Stomach (tissue), 9 donors: ENCODE measurements around the gene TNFRSF6B. TPM values are rescaled to one million over a fixed set of nuclear protein-coding genes. Genes with fewer than 3 reads are reported as not detected.

Experiments used
- DNase-seq, 2 donors: peaks; one replicate each; pipeline versions ENCODE4 v3.0.0 to v3.0.0-alpha.2; 2013 to 2019
- H3K27ac ChIP-seq, 5 donors: fragments of 200-600 bp in 4 of 5; sonication (generic) in 4 of 5; one replicate each; pipeline ENCODE4 v1.5.1; 2013 to 2019; ENCODE audit warnings: mild to moderate bottlenecking in 1 of 5, moderate library complexity in 1 of 5
- H3K27me3 ChIP-seq, 3 donors: fragments of 200-600 bp; sonication (generic); one replicate each; pipeline ENCODE4 v1.5.1; 2017 to 2019; ENCODE audit warnings: mixed run types in 1 of 3
- H3K36me3 ChIP-seq, 4 donors: fragments of 200-600 bp; sonication (generic); 1 replicate in 3 of 4; 2 replicates in 1 of 4; pipeline ENCODE4 v1.5.1; 2016 to 2019
- H3K4me1 ChIP-seq, 4 donors: fragments of 200-600 bp; sonication (generic); one replicate each; pipeline ENCODE4 v1.5.1; 2016 to 2019
- H3K4me3 ChIP-seq, 4 donors: fragments of 200-600 bp; sonication (generic) in 3 of 4; one replicate each; pipeline ENCODE4 v1.5.1; 2016 to 2019; ENCODE audit warnings: mild to moderate bottlenecking in 1 of 4
- H3K9me3 ChIP-seq, 4 donors: fragments of 200-600 bp; sonication (generic); one replicate each; pipeline ENCODE4 v1.5.1; 2016 to 2019
- CTCF ChIP-seq, 7 experiments: fragments of 450-650 bp in 4 of 7; fragments of 200-600 bp in 3 of 7; sonication (generic) in 3 of 7; IDR thresholded peaks; one replicate each; pipeline ENCODE4 v1.5.1; 2016 to 2019; ENCODE audit warnings: antibody characterized with exemption in 7 of 7, control low read depth in 2 of 7, mild to moderate bottlenecking in 1 of 7
- EP300 ChIP-seq: sonication (generic); formaldehyde crosslinking; IDR thresholded peaks from one replicate; pipeline ENCODE4 v1.6.1; 2017; ENCODE audit warnings: antibody characterized with exemption
- POLR2A ChIP-seq, 4 donors: fragments of 450-650 bp; IDR thresholded peaks; one replicate each; pipeline ENCODE4 v1.6.1; 2016; ENCODE audit warnings: antibody characterized with exemption in 4 of 4, control low read depth in 2 of 4, mild to moderate bottlenecking in 1 of 4, moderate library complexity in 1 of 4
- POLR2AphosphoS5 ChIP-seq, 3 donors: sonication (generic); formaldehyde crosslinking; IDR thresholded peaks; one replicate each; pipeline ENCODE4 v1.6.1; 2016; ENCODE audit warnings: antibody characterized with exemption in 3 of 3
- WGBS, 5 donors: extraction: QIAGEN DNeasy Blood & Tissue Kit in 3 of 5; methylation state at CpG; one replicate each; pipeline versions ENCODE4 v1.1.5 to v1.1.7; 2013 to 2018; 5-methylcytosine and 5-hydroxymethylcytosine counted together
- intact Hi-C: fragments of 100-400 bp; cut with DNase I; formaldehyde crosslinking; loops from one replicate; pipeline ENCODE4 v1.15.1; 2023; ENCODE audit warnings: low total_unique reads
- polyA plus RNA-seq, 3 donors: library from polyadenylated mRNA; stranded (reverse); fragments of 200-250 nt; gene quantifications; one replicate each; pipeline ENCODE4 v1.2.3, GENCODE V29; 2013
- total RNA-seq, 5 donors: library from RNA; depleted of rRNA; stranded (reverse); fragments of >200 nt; gene quantifications; one replicate each; pipeline versions ENCODE4 v1.1.0 to v1.2.3, GENCODE V29; 2014 to 2016
- donor health status: healthy with polysubstance abuse.
- donor health status: Bipolar disorder and iron deficiency.
- donor health status: healthy.

TNFRSF6B gene
- total and polyA plus RNA-seq, 8 donors, result 1.1 to 26.2 (median 8.5) TPM; not detected in 1

DNA sequence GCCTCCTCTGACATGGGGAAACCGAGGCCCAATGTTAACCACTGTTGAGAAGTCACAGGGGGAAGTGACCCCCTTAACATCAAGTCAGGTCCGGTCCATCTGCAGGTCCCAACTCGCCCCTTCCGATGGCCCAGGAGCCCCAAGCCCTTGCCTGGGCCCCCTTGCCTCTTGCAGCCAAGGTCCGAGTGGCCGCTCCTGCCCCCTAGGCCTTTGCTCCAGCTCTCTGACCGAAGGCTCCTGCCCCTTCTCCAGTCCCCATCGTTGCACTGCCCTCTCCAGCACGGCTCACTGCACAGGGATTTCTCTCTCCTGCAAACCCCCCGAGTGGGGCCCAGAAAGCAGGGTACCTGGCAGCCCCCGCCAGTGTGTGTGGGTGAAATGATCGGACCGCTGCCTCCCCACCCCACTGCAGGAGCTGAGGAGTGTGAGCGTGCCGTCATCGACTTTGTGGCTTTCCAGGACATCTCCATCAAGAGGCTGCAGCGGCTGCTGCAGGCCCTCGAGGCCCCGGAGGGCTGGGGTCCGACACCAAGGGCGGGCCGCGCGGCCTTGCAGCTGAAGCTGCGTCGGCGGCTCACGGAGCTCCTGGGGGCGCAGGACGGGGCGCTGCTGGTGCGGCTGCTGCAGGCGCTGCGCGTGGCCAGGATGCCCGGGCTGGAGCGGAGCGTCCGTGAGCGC lies 1.6 kb downstream of the TNFRSF6B start:
- H3K4me1 ChIP-seq, result peaks cover 30 to 47% (median 44%) of the 10 kb centered on the region in 4 donors
- intact Hi-C loops, result no loop called here
- H3K27ac ChIP-seq, result peak overlapping the region in 3 of 5 donors; percentile 57 to 83 (median 78)
- no peak for DNase-seq
- 70 to 87% (median 83%) methylated on average over 22 to 40 of the region's 40 CpGs for WGBS, 5 donors
- H3K4me3 ChIP-seq, result peak overlapping the region in 2 of 4 donors; percentile 31 to 42
- no peaks in the 10 kb centered on the region for H3K27me3 ChIP-seq
- no peak for TF ChIP-seq CTCF (IDR thresholded peaks at IDR 0.05)
- TF ChIP-seq EP300, result no peak
- TF ChIP-seq POLR2A (IDR thresholded peaks at IDR 0.05), result no peak
- TF ChIP-seq POLR2AphosphoS5 (IDR thresholded peaks at IDR 0.05), result no peak
- no peaks in the 10 kb centered on the region for H3K9me3 ChIP-seq
- H3K36me3 ChIP-seq, result peaks cover 16 to 39% (median 36%) of the 10 kb centered on the region in 4 donors

DNA sequence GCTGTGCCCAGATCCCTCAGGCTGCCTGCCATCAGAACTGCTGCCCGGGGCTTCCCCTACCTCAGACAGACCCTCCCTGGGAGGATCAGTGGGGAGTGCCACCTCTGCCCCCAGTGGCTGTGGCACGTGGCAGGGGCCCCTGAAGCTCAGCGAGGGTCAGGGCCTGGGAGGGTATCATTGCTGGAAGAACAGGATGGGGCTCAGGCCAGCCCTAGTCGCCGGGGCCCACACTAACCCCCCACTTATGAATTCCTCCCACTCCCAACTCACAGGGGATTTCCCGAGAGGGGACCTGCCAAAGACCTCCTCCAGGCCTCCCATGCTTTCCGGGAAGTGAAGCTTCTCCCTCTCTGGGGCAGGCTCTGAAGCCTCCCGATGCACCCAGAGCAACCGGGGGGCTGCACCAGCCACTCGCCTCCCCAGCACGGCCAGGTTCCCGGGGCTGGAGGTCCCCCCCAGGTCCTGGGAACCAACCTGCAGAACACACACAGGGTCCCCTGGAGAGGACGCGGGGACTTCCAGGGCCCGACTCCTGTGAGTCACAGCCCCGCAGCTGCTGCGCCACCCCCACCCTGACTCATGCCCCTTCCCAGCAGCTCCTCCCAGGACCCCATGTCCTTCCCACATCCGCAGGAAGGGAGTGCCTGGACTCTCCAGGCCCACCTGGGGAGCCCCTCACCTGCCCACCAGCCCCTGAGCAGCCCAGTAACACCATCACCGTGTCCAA lies 2.5 kb downstream of the TNFRSF6B start:
- Histone ChIP-seq H3K36me3 (peaks cover 14 to 46% (median 40%) of the 10 kb centered on the region in 4 donors), H3K4me1 (peaks cover 30 to 47% (median 44%) of the 10 kb centered on the region in 4 donors), H3K4me3 (peak overlapping the region in 1 of 4 donors; percentile 42), H3K9me3 (no peaks in the 10 kb centered on the region), H3K27ac (peak overlapping the region; percentile 38 to 83 (median 57)), H3K27me3 (no peaks in the 10 kb centered on the region)
- peak in 1 of 2 donors; percentile 55 for DNase-seq
- intact Hi-C loops, result no loop called here
- 24 to 49% (median 43%) methylated on average over 8 to 19 of the region's 19 CpGs for WGBS, 5 donors
- TF ChIP-seq CTCF (IDR thresholded peaks at IDR 0.05) (no peak), POLR2A (IDR thresholded peaks at IDR 0.05) (no peak), EP300 (peak; percentile 16), POLR2AphosphoS5 (IDR thresholded peaks at IDR 0.05) (peak in 2 of 3 donors; percentile 12 to 62)

GRCh38 chr20:63699466-63700198 lies 3.2 kb downstream of the TNFRSF6B start:
- WGBS, 5 donors, result 73 to 83% (median 80%) methylated on average over 14 to 24 of the region's 24 CpGs
- peaks cover 30 to 47% (median 44%) of the 10 kb centered on the region in 4 donors for H3K4me1 ChIP-seq
- peaks cover 13 to 46% (median 40%) of the 10 kb centered on the region in 4 donors for H3K36me3 ChIP-seq
- H3K27me3 ChIP-seq, result no peaks in the 10 kb centered on the region
- H3K9me3 ChIP-seq, result no peaks in the 10 kb centered on the region
- peak overlapping the region in 1 of 4 donors; percentile 42 for H3K4me3 ChIP-seq
- intact Hi-C loops, result no loop called here
- no peak for TF ChIP-seq EP300
- TF ChIP-seq CTCF (IDR thresholded peaks at IDR 0.05), result no peak
- peak overlapping the region; percentile 38 to 83 (median 57) for H3K27ac ChIP-seq
- DNase-seq, result no peak
